DND-41 (cell line): ENCODE results near the gene ANO8.

Experiments used
- CTCF ChIP-seq: IDR thresholded peaks from 2 replicates; pipeline ENCODE4 v1.5.1; 2012; ENCODE audit warnings: borderline replicate concordance, low read length, moderate library complexity, mild to moderate bottlenecking; ENCODE audit not compliant: poor library complexity, severe bottlenecking; ENCODE audit errors: extremely low read depth
- EZH2 ChIP-seq: IDR thresholded peaks from 3 replicates; pipeline ENCODE4 v1.6.1; 2012; ENCODE audit warnings: borderline replicate concordance, low read depth, mild to moderate bottlenecking, moderate library complexity, low read length, inconsistent platforms; ENCODE audit not compliant: severe bottlenecking

- TF ChIP-seq CTCF (no peak), EZH2 (no peak)
Measured at GRCh38 chr19:17327068-17327653, 7.5 kb downstream of the ANO8 start.
